ENCODE measurements around the gene PPP2R3B.

PPP2R3B gene

DNA sequence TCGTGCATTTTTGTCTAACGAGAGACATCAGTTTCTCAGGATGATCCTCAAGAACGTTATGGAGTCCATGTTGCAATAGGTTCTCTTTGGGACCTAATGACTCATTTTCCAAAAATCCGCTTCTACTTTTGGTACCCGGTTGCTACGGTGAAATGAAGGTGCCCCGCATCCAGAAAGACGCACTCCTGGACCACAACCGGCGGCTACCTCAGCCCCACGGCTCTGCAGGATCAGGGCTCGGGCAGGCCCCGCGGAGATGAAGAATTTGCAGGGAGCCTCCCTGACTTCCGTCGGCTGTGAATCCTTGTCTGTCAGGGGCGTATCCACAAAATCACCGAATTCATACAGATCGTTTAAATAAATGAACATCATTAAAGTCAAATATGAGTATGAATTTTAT, 83.7 kb downstream of the PPP2R3B start:
- TF ChIP-seq, protein P1, sequence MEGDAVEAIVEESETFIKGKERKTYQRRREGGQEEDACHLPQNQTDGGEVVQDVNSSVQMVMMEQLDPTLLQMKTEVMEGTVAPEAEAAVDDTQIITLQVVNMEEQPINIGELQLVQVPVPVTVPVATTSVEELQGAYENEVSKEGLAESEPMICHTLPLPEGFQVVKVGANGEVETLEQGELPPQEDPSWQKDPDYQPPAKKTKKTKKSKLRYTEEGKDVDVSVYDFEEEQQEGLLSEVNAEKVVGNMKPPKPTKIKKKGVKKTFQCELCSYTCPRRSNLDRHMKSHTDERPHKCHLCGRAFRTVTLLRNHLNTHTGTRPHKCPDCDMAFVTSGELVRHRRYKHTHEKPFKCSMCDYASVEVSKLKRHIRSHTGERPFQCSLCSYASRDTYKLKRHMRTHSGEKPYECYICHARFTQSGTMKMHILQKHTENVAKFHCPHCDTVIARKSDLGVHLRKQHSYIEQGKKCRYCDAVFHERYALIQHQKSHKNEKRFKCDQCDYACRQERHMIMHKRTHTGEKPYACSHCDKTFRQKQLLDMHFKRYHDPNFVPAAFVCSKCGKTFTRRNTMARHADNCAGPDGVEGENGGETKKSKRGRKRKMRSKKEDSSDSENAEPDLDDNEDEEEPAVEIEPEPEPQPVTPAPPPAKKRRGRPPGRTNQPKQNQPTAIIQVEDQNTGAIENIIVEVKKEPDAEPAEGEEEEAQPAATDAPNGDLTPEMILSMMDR (conservative IDR thresholded peaks at IDR 0.05; ENCODE audit: low read length), result no peak
- H3K4me3 ChIP-seq (ENCODE audit: low read length), result no peak overlapping the region
- DNase-seq (ENCODE audit: low read depth), result no peak

DNA sequence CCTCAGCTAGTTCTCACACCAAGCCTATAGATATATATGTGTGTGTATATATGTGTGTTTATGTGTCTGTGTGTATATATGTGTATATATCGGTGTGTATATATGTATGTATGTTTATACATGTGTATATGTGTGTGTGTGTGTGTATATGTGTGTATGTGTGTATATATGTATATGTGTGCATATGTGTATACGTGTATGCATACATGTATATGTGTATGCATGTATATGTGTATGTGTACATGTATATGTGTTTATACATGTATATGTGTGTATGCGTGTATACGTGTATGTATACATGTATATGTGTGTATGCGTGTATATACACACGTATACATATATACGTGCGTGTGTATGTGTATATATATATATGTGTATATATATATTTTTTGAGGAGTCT, 86.4 kb downstream of the PPP2R3B start:
- TF ChIP-seq, protein P1 (conservative IDR thresholded peaks at IDR 0.05; ENCODE audit: low read length), result no peak

DNA sequence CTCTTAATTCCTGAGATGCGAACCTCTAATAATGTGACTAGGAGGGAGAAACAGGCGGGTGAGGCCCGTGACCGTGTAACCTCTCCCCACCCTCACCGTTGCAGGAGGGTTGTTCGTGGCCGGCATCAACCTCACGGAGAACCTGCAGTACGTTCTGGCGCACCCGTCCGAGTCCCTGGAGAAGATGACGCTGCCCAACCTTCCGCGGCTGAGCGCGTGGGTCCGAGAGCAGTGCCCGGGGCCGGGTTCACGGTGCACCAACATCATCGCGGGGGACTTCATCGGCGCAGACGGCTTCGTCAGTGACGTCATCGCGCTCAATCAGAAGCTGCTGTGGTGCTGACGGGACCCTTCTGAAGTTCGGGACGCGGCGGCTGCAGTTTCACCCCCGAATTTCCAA, 87.7 kb downstream of the PPP2R3B start:
- H3K4me3 ChIP-seq (ENCODE audit: low read length), result no peak overlapping the region
- TF ChIP-seq, protein P1 (conservative IDR thresholded peaks at IDR 0.05; ENCODE audit: low read length), result no peak
- DNase-seq (ENCODE audit: low read depth), result no peak

More for the DNA sequence above, 86.4 kb downstream of the PPP2R3B start:
- no peak overlapping the region for H3K4me3 ChIP-seq (ENCODE audit: low read length)
- DNase-seq (ENCODE audit: low read depth), result no peak

DNA sequence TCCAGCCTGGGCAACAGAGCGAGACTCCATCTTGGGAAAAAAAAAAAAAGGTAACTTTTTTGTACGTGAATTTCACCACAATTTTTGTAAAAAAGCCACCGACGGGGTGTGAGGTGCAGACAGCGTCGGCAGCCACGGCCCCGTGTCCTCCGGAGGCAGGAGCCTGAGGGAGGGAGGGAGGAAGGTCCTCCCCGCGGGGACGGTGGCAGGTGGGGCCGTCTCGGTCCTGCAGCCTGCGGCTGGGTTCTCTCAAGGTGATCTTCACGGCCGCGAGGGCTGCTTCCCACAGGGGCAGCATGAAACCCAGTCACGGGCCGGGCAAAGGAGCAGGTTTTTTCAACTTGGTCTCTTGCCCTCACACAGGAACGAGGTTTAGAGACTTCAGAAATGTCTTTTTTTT, 91.6 kb downstream of the PPP2R3B start:
- TF ChIP-seq, protein P1 (conservative IDR thresholded peaks at IDR 0.05; ENCODE audit: low read length), result no peak
- H3K4me3 ChIP-seq (ENCODE audit: low read length), result no peak overlapping the region
- DNase-seq (ENCODE audit: low read depth), result no peak

DNA sequence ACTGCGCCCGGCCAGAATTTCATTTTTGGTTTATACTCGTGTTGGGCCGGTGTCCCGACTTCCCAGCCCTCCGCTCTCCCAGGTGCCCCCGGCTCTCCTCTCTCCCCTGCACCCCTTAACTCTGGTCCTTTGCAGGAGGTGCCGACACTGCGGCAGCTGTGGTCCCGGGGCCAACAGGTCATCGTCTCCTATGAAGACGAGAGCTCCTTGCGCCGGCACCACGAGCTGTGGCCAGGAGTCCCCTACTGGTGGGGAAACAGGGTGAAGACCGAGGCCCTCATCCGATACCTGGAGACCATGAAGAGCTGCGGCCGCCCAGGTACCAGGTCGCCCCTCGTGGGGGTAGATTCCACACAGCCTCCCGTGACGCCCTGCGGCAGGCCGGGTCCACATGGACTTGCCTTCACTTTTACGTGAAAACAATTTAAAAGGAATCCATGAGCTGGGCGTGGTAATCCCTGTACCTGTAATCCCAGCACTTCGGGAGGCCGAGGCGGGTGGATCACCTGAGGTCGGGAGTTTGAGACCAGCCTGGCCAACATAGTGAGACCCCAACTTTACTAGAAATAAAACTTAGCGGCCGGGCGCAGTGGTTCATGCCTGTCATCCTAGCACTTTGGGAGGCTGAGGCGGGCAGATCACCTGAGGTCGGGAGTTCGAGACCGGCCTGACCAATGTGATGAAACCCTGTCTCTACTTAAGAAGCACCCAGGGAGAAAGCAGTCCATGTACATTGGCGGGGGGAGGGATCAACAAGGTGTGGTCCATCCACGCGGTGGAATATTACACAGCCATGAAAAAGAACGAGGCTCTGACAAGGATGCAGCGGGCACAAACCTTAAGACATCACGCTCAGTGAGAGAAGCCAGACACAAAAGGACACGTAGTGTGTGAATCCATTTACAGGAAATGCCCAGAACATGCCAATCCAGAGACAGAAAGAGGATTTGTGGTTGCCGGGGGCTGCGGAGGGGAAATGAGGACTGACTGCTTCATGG, 93.5 kb downstream of the PPP2R3B start:
- TF ChIP-seq, protein P1 (conservative IDR thresholded peaks at IDR 0.05; ENCODE audit: low read length), result no peak
- no peak overlapping the region for H3K4me3 ChIP-seq (ENCODE audit: low read length)
- no peak for DNase-seq (ENCODE audit: low read depth)

DNA sequence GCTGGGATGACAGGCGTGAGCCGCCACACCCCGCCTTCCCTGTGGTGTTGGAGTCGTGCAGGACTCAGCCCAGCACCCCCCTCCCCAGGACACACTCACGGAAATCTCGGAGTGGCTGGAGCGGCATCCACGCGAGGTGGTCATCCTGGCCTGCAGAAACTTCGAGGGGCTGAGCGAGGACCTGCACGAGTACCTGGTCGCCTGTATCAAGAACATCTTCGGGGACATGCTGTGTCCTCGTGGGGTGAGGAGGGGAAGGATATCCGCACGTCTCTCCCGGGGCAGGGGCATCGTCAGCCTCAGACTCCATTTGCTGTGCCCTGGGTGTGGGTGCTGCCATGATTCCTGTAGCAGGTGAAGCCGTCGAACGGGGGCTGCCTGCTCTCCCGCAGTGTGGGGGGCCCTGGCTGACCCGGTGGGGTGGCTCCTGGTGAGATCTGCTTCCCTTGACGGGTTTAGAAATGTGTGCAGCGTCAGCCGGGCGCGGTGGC, 95.3 kb downstream of the PPP2R3B start:
- H3K4me3 ChIP-seq (ENCODE audit: low read length), result no peak overlapping the region
- no peak for DNase-seq (ENCODE audit: low read depth)
- TF ChIP-seq, protein P1 (conservative IDR thresholded peaks at IDR 0.05; ENCODE audit: low read length), result no peak
